ENCODE data around the gene DSN1. TPM values are rescaled to one million over a fixed set of nuclear protein-coding genes. Genes with fewer than 3 reads are reported as not detected.

The DSN1 gene
- total RNA-seq, 1 experiment from 2014 or later: 40.8 TPM

- H3K4me1 ChIP-seq (ENCODE audit: insufficient read depth, low read length, poor library complexity, severe bottlenecking): peaks cover 11% of the 10 kb centered on the region
- no peak overlapping the region for H3K4me3 ChIP-seq (ENCODE audit: low read depth, low read length, poor library complexity, severe bottlenecking)
- no peaks in the 10 kb centered on the region for H3K36me3 ChIP-seq (ENCODE audit: insufficient read depth, low read length, poor library complexity, severe bottlenecking)
- no peak overlapping the region for H3K27ac ChIP-seq (ENCODE audit: low read depth, low read length, poor library complexity, severe bottlenecking)
- H3K9me3 ChIP-seq (ENCODE audit: low read depth, low read length, poor library complexity, severe bottlenecking): no peaks in the 10 kb centered on the region
- CTCF ChIA-PET: no interaction called here
- no TSS peak for BruUV-seq (replicated peaks)
- no peak for DNase-seq (ENCODE audit: low spot score)
- intact Hi-C loops (cut with micrococcal nuclease; ENCODE audit: unreplicated experiment): no loop called here
- POLR2A ChIA-PET (ENCODE audit: low non-redundant PET): no interaction called here
- H3K27me3 ChIP-seq (replicated peaks; ENCODE audit: insufficient read depth, low read depth, low read length, poor library complexity): no peaks in the 10 kb centered on the region
- no peak for TF ChIP-seq EZH2 (IDR thresholded peaks at IDR 0.05; ENCODE audit: borderline replicate concordance, low read depth, low read length, poor library complexity, severe bottlenecking)
- no peak for TF ChIP-seq CTCF (conservative IDR thresholded peaks at IDR 0.05; ENCODE audit: low read depth, low read length)
These were observed 31.0 kb downstream of the DSN1 start for GRCh38 chr20:36742558-36742957.

- ChIA-PET CTCF (no interaction called here), POLR2A (ENCODE audit: low non-redundant PET) (interaction anchor here (0.6 to 0.7 kb wide), 2 partner anchors 169 to 1310 kb away, joined by 4 to 5 read pairs; no protein-coding TSS in a partner anchor)
- DNase-seq (ENCODE audit: low spot score): no peak
- Histone ChIP-seq H3K9me3 (ENCODE audit: low read depth, low read length, poor library complexity, severe bottlenecking) (no peaks in the 10 kb centered on the region), H3K27me3 (replicated peaks; ENCODE audit: insufficient read depth, low read depth, low read length, poor library complexity) (no peaks in the 10 kb centered on the region), H3K27ac (ENCODE audit: low read depth, low read length, poor library complexity, severe bottlenecking) (no peak overlapping the region), H3K36me3 (ENCODE audit: insufficient read depth, low read length, poor library complexity, severe bottlenecking) (no peaks in the 10 kb centered on the region), H3K4me1 (ENCODE audit: insufficient read depth, low read length, poor library complexity, severe bottlenecking) (peaks cover 11% of the 10 kb centered on the region), H3K4me3 (ENCODE audit: low read depth, low read length, poor library complexity, severe bottlenecking) (no peak overlapping the region)
- intact Hi-C loops (cut with micrococcal nuclease; ENCODE audit: unreplicated experiment): no loop called here
- TF ChIP-seq EZH2 (IDR thresholded peaks at IDR 0.05; ENCODE audit: borderline replicate concordance, low read depth, low read length, poor library complexity, severe bottlenecking): no peak
- TF ChIP-seq CTCF (conservative IDR thresholded peaks at IDR 0.05; ENCODE audit: low read depth, low read length): no peak
- no TSS peak for BruUV-seq (replicated peaks)
These were observed 32.5 kb downstream of the DSN1 start for GRCh38 chr20:36741072-36741471.

- H3K4me1 ChIP-seq (ENCODE audit: insufficient read depth, low read length, poor library complexity, severe bottlenecking): no peaks in the 10 kb centered on the region
- no peaks in the 10 kb centered on the region for H3K9me3 ChIP-seq (ENCODE audit: low read depth, low read length, poor library complexity, severe bottlenecking)
- no peaks in the 10 kb centered on the region for H3K36me3 ChIP-seq (ENCODE audit: insufficient read depth, low read length, poor library complexity, severe bottlenecking)
- DNase-seq (ENCODE audit: low spot score): no peak
- POLR2A ChIA-PET (ENCODE audit: low non-redundant PET): no interaction called here
- BruUV-seq (replicated peaks): no TSS peak
- intact Hi-C loops (cut with micrococcal nuclease; ENCODE audit: unreplicated experiment): no loop called here
- H3K4me3 ChIP-seq (ENCODE audit: low read depth, low read length, poor library complexity, severe bottlenecking): no peak overlapping the region
- no peak for TF ChIP-seq CTCF (conservative IDR thresholded peaks at IDR 0.05; ENCODE audit: low read depth, low read length)
- TF ChIP-seq EZH2 (IDR thresholded peaks at IDR 0.05; ENCODE audit: borderline replicate concordance, low read depth, low read length, poor library complexity, severe bottlenecking): no peak
- H3K27me3 ChIP-seq (replicated peaks; ENCODE audit: insufficient read depth, low read depth, low read length, poor library complexity): no peaks in the 10 kb centered on the region
- H3K27ac ChIP-seq (ENCODE audit: low read depth, low read length, poor library complexity, severe bottlenecking): no peak overlapping the region
- CTCF ChIA-PET: no interaction called here
These were observed 36.4 kb downstream of the DSN1 start for GRCh38 chr20:36737183-36737499.

Measured in A673 (cell line).